ENCODE results near the gene USP36. TPM values are rescaled to one million over a fixed set of nuclear protein-coding genes. Genes with fewer than 3 reads are reported as not detected.

Gene USP36
- total RNA-seq, 1 experiment from 2014 or later = 113 TPM

- TF ChIP-seq POLR2AphosphoS5 (IDR thresholded peaks at IDR 0.05; ENCODE audit: low read depth, low read length) (no peak), CTCF (IDR thresholded peaks at IDR 0.05) (no peak), SIN3A (IDR thresholded peaks at IDR 0.05; ENCODE audit: borderline replicate concordance, insufficient read depth, low read depth, low read length) (no peak), REST (IDR thresholded peaks at IDR 0.05; ENCODE audit: insufficient read depth in 1 of 2, low read depth in 2 of 2, low read length in 1 of 2) (no peak), TCF7L2 (IDR thresholded peaks at IDR 0.05; ENCODE audit: low read depth, low read length) (no peak)
- ChIA-PET CTCF (no interaction called here), POLR2A (no interaction called here)
- Histone ChIP-seq H3K36me3 (ENCODE audit: control insufficient read depth, insufficient read depth, low read length) (0 out of 2 replicates have a peak, but pooled peaks cover 8% of the 10 kb centered on the region), H3K9me3 (ENCODE audit: control insufficient read depth, insufficient read depth, low read depth, low read length) (no peaks in the 10 kb centered on the region), H3K4me1 (ENCODE audit: control insufficient read depth, insufficient read depth, low read length) (no peaks in the 10 kb centered on the region), H3K27me3 (ENCODE audit: control insufficient read depth, insufficient read depth, low read length) (no peaks in the 10 kb centered on the region), H3K4me3 (ENCODE audit: low read depth in 2 of 2, low read length in 2 of 2) (no peak overlapping the region), H3K27ac (ENCODE audit: low read length) (no peak overlapping the region)
- DNase-seq (ENCODE audit: low read depth, low spot score) (no peak), ATAC-seq (no peak)
- in situ Hi-C loops (cut with HindIII; ENCODE audit: low pct_unique_long_range_greater_than_20kb, low sequenced_read_pairs) = no loop called here
- intact Hi-C loops (cut with micrococcal nuclease; ENCODE audit: unreplicated experiment) = no loop called here
- no TSS peak for BruUV-seq (replicated peaks)
Observed at GRCh38 chr17:78791840-78792709, 48.5 kb downstream of the USP36 start.

- Histone ChIP-seq H3K27me3 (ENCODE audit: control insufficient read depth, insufficient read depth, low read length) (no peaks in the 10 kb centered on the region), H3K9me3 (ENCODE audit: control insufficient read depth, insufficient read depth, low read depth, low read length) (no peaks in the 10 kb centered on the region), H3K4me3 (ENCODE audit: low read depth in 2 of 2, low read length in 2 of 2) (no peak overlapping the region), H3K4me1 (ENCODE audit: control insufficient read depth, insufficient read depth, low read length) (no peaks in the 10 kb centered on the region), H3K36me3 (ENCODE audit: control insufficient read depth, insufficient read depth, low read length) (no peaks in the 10 kb centered on the region), H3K27ac (ENCODE audit: low read length) (no peak overlapping the region)
- intact Hi-C loops (cut with micrococcal nuclease; ENCODE audit: unreplicated experiment) (no loop called here), in situ Hi-C loops (cut with HindIII; ENCODE audit: low pct_unique_long_range_greater_than_20kb, low sequenced_read_pairs) (no loop called here)
- ChIA-PET POLR2A (interaction anchor here (0.7 kb wide), 1 partner anchor 170 kb away, joined by 6 read pairs; no protein-coding TSS in a partner anchor), CTCF (no interaction called here)
- ATAC-seq = no peak
- DNase-seq (ENCODE audit: low read depth, low spot score) = no peak
- TSS peak; percentile 51 for BruUV-seq (replicated peaks)
- TF ChIP-seq SIN3A (IDR thresholded peaks at IDR 0.05; ENCODE audit: borderline replicate concordance, insufficient read depth, low read depth, low read length) (no peak), TCF7L2 (IDR thresholded peaks at IDR 0.05; ENCODE audit: low read depth, low read length) (no peak), CTCF (IDR thresholded peaks at IDR 0.05) (no peak), POLR2AphosphoS5 (IDR thresholded peaks at IDR 0.05; ENCODE audit: low read depth, low read length) (no peak)
Observed at GRCh38 chr17:78790552-78790951, 50.1 kb downstream of the USP36 start.
